Lower leg skin (tissue), 4 donors: ENCODE results near the gene LGR5. TPM values are rescaled to one million over a fixed set of nuclear protein-coding genes. Genes with fewer than 3 reads are reported as not detected.

Experiments
- DNase-seq, 2 donors: peaks; one replicate each; pipeline ENCODE4 v3.0.0-alpha.2; 2019; ENCODE audit warnings: low spot score in 2 of 2
- H3K4me3 ChIP-seq: fragments of 200-600 bp; sonication (generic); 2 replicates; pipeline ENCODE4 v1.5.1; 2017; ENCODE audit warnings: mild to moderate bottlenecking, low read depth; ENCODE audit not compliant: poor library complexity, severe bottlenecking
- POLR2A ChIP-seq, 2 donors: fragments of 450-650 bp; IDR thresholded peaks; one replicate each; pipeline ENCODE4 v1.6.1; 2016 to 2017; ENCODE audit warnings: antibody characterized with exemption in 2 of 2, mild to moderate bottlenecking in 1 of 2, moderate library complexity in 1 of 2
- WGBS, 2 donors: methylation state at CpG; one replicate each; pipeline ENCODE4 v1.1.5; 2018; 5-methylcytosine and 5-hydroxymethylcytosine counted together
- intact Hi-C: fragments of 100-400 bp; cut with DNase I; formaldehyde crosslinking; loops from one replicate; pipeline ENCODE4 v1.15.0; 2023; ENCODE audit warnings: low total_unique reads
- total RNA-seq, 4 donors: library from RNA; depleted of rRNA; stranded (reverse); fragments of >200 nt; gene quantifications; one replicate each; pipeline ENCODE4 v1.1.0, GENCODE V29; 2016
- TF ChIP-seq, protein P1 (sequence below), 3 donors: fragments of 450-650 bp; IDR thresholded peaks; one replicate each; pipeline ENCODE4 v1.5.1; 2016; ENCODE audit warnings: antibody characterized with exemption in 3 of 3, mild to moderate bottlenecking in 3 of 3, moderate library complexity in 2 of 3

LGR5 gene
- total RNA-seq, 4 donors from 2014 or later: 1.1 to 6.3 (median 1.3) TPM

- WGBS, 2 donors: 100% methylated on average over 1 of the region's 1 CpG
- intact Hi-C loops: no loop called here
- TF ChIP-seq, protein P1, sequence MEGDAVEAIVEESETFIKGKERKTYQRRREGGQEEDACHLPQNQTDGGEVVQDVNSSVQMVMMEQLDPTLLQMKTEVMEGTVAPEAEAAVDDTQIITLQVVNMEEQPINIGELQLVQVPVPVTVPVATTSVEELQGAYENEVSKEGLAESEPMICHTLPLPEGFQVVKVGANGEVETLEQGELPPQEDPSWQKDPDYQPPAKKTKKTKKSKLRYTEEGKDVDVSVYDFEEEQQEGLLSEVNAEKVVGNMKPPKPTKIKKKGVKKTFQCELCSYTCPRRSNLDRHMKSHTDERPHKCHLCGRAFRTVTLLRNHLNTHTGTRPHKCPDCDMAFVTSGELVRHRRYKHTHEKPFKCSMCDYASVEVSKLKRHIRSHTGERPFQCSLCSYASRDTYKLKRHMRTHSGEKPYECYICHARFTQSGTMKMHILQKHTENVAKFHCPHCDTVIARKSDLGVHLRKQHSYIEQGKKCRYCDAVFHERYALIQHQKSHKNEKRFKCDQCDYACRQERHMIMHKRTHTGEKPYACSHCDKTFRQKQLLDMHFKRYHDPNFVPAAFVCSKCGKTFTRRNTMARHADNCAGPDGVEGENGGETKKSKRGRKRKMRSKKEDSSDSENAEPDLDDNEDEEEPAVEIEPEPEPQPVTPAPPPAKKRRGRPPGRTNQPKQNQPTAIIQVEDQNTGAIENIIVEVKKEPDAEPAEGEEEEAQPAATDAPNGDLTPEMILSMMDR (IDR thresholded peaks at IDR 0.05): no peak
- no peak for TF ChIP-seq POLR2A (IDR thresholded peaks at IDR 0.05)
These were observed 182.3 kb downstream of the LGR5 start for GRCh38 chr12:71621938-71622337.

GRCh38 chr12:71625476-71625875, 185.9 kb downstream of the LGR5 start:
- TF ChIP-seq, protein P1 (IDR thresholded peaks at IDR 0.05): no peak
- TF ChIP-seq POLR2A (IDR thresholded peaks at IDR 0.05): no peak
- intact Hi-C loops: no loop called here
- no peak for DNase-seq
- WGBS, 2 donors: 95 to 96% methylated on average over 2 of the region's 2 CpGs
- H3K4me3 ChIP-seq: no peak overlapping the region

More at GRCh38 chr12:71621938-71622337, 182.3 kb downstream of the LGR5 start:
- no peak overlapping the region for H3K4me3 ChIP-seq
- DNase-seq: no peak

DNA sequence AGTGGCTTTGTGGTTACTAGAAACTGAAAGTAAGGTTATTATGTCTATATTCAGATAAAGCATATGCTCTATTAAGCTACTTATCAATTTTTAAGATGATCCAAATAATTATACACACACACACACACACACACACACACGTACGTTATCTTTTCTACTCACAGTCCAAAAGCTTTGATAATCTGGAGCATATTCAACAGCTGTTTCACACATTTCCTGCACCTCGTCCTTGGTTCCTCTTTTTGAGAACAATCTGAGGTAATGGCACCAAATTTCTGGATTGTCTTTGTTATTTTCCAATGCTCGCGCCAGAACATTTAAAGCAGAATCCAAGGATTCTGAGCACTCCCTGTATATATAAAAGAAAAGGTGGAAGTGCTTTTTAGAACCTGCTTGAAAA, 186.5 kb downstream of the LGR5 start:
- WGBS, 2 donors: 41 to 45% methylated on average over 5 of the region's 5 CpGs
- intact Hi-C loops: no loop called here
- H3K4me3 ChIP-seq: no peak overlapping the region
- no peak for TF ChIP-seq POLR2A (IDR thresholded peaks at IDR 0.05)
- TF ChIP-seq, protein P1 (IDR thresholded peaks at IDR 0.05): no peak
- no peak for DNase-seq

DNA sequence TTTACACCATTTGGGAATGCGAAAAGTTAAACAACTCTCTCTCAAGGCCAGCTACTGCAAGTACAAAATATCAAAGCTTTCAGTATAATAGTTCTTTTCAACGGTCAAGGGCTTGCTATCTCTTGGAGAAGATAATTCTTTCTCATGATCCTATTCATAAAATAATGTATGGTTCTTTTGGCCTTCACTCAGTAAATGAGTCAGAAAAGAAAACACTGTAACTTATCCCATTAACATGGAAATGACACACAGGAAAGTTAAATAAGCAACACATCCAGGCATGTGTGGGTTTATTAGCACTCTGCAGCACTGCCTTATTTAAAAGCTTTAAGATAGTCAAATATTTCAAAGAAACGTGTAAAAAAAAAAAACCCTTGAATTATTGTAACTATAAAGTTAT, 187.2 kb downstream of the LGR5 start:
- no peak for DNase-seq
- TF ChIP-seq, protein P1 (IDR thresholded peaks at IDR 0.05): no peak
- no peak for TF ChIP-seq POLR2A (IDR thresholded peaks at IDR 0.05)
- no peak overlapping the region for H3K4me3 ChIP-seq
- 60 to 62% methylated on average over 3 of the region's 3 CpGs for whole genome bisulfite sequencing, 2 donors
- intact Hi-C loops: no loop called here

GRCh38 chr12:71627438-71628002, 187.9 kb downstream of the LGR5 start:
- intact Hi-C loops: no loop called here
- TF ChIP-seq, protein P1 (IDR thresholded peaks at IDR 0.05): no peak
- TF ChIP-seq POLR2A (IDR thresholded peaks at IDR 0.05): no peak
- no peak overlapping the region for H3K4me3 ChIP-seq
- no peak for DNase-seq
- 71 to 90% methylated on average over 2 of the region's 2 CpGs for WGBS, 2 donors

Other genes with a start within 250 kb of the LGR5 start
- gene ZFC3H1, start 224.1 kb downstream of the LGR5 start, total RNA-seq: 10 to 100 TPM; 47.1 to 80.1 (median 52.6) TPM
- 1 to 10 TPM; 2.6 to 3.2 (median 3.0) TPM for gene THAP2, start 224.5 kb downstream of the LGR5 start, total RNA-seq
- 10 to 100 TPM; 20.4 to 47.6 (median 38.6) TPM for gene TMEM19, start 246.3 kb downstream of the LGR5 start, total RNA-seq